Astrocyte (in vitro differentiated cells and primary cell): Measurements from ENCODE around the gene RAPGEF2. TPM values are rescaled to one million over a fixed set of nuclear protein-coding genes. Genes with fewer than 3 reads are reported as not detected.

Source experiments
- DNase-seq: peaks from one replicate; pipeline ENCODE4 v3.0.0-alpha.2; 2010; ENCODE audit warnings: low read depth
- FAIRE-seq: peaks from 2 replicates; lab custom pipeline; 2011; peaks lifted over from hg19 to GRCh38; lab: Jason Lieb, UNC
- H2AFZ ChIP-seq: 2 replicates; pipeline ENCODE4 v1.6.0; 2012; ENCODE audit warnings: low read depth, low read length, inconsistent platforms
- H3K27ac ChIP-seq: 2 replicates; pipeline ENCODE4 v1.5.1; 2011; ENCODE audit warnings: low read depth, low read length, inconsistent platforms
- H3K27me3 ChIP-seq: 2 replicates; pipeline ENCODE4 v1.6.0; 2011; ENCODE audit warnings: low read length, inconsistent platforms; ENCODE audit not compliant: insufficient read depth
- H3K36me3 ChIP-seq: 2 replicates; pipeline ENCODE4 v1.5.1; 2011; ENCODE audit warnings: low read length, inconsistent platforms; ENCODE audit not compliant: insufficient read depth
- H3K4me1 ChIP-seq: 2 replicates; pipeline ENCODE4 v1.5.1; 2011; ENCODE audit warnings: low read length, inconsistent platforms; ENCODE audit not compliant: insufficient read depth
- H3K4me2 ChIP-seq: 2 replicates; pipeline ENCODE4 v1.6.0; 2012; ENCODE audit warnings: low read length, inconsistent platforms
- H3K4me3 ChIP-seq: 2 replicates; pipeline ENCODE4 v1.5.1; 2011; ENCODE audit warnings: low read depth, mild to moderate bottlenecking, low read length, inconsistent platforms; ENCODE audit not compliant: insufficient read depth
- H3K79me2 ChIP-seq: 2 replicates; pipeline ENCODE4 v1.6.0; 2012; ENCODE audit warnings: mild to moderate bottlenecking, low read length, inconsistent platforms; ENCODE audit not compliant: insufficient read depth
- H3K9ac ChIP-seq: 2 replicates; pipeline ENCODE4 v1.6.0; 2012; ENCODE audit warnings: mild to moderate bottlenecking, low read length, inconsistent platforms
- H3K9me3 ChIP-seq: 2 replicates; pipeline ENCODE4 v1.5.1; 2012; ENCODE audit warnings: low read depth, mild to moderate bottlenecking, low read length, inconsistent platforms; ENCODE audit not compliant: insufficient read depth
- H4K20me1 ChIP-seq: 2 replicates; pipeline ENCODE4 v1.6.0; 2012; ENCODE audit warnings: low read length, inconsistent platforms; ENCODE audit not compliant: insufficient read depth
- H3K27ac Mint-ChIP-seq: one replicate; pipeline ENCODE4 v1.8.0; 2021; ENCODE audit warnings: mild to moderate bottlenecking, mixed read lengths; ENCODE audit not compliant: unreplicated experiment
- H3K27me3 Mint-ChIP-seq: one replicate; pipeline ENCODE4 v1.8.0; 2021; ENCODE audit warnings: low read depth, mixed read lengths; ENCODE audit not compliant: unreplicated experiment
- H3K36me3 Mint-ChIP-seq: one replicate; pipeline ENCODE4 v1.8.0; 2021; ENCODE audit warnings: low read depth, mixed read lengths; ENCODE audit not compliant: unreplicated experiment
- H3K4me1 Mint-ChIP-seq: one replicate; pipeline ENCODE4 v1.8.0; 2021; ENCODE audit warnings: low read depth, mixed read lengths; ENCODE audit not compliant: unreplicated experiment
- H3K4me3 Mint-ChIP-seq: one replicate; pipeline ENCODE4 v1.8.0; 2021; ENCODE audit warnings: mild to moderate bottlenecking, moderate library complexity, mixed read lengths; ENCODE audit not compliant: unreplicated experiment
- H3K9me3 Mint-ChIP-seq: one replicate; pipeline ENCODE4 v1.8.0; 2021; ENCODE audit warnings: mild to moderate bottlenecking, mixed read lengths; ENCODE audit not compliant: unreplicated experiment
- CTCF ChIP-seq: IDR thresholded peaks from 2 replicates; pipeline ENCODE4 v1.5.1; 2011; ENCODE audit warnings: low read depth, mild to moderate bottlenecking, inconsistent platforms, low read length, moderate library complexity; ENCODE audit not compliant: insufficient read depth
- EZH2 ChIP-seq: IDR thresholded peaks from 2 replicates; pipeline ENCODE4 v1.6.1; 2012; ENCODE audit warnings: mild to moderate bottlenecking, low read length, inconsistent platforms; ENCODE audit not compliant: insufficient read depth
- total RNA-seq: library from RNA; stranded (reverse); gene quantifications from 2 replicates; pipeline ENCODE4 v1.2.1, GENCODE V29; 2021

RAPGEF2 gene
- total RNA-seq, 1 donor from 2014 or later: 59.0 TPM

GRCh38 chr4:159292137-159292896, 189.4 kb downstream of the RAPGEF2 start:
- no peaks in the 10 kb centered on the region for H3K9me3 Mint-ChIP-seq
- no peak overlapping the region for H2AFZ ChIP-seq
- no peak overlapping the region for H3K27ac ChIP-seq
- H3K27me3 Mint-ChIP-seq: no peaks in the 10 kb centered on the region
- TF ChIP-seq CTCF: no peak
- no peak for TF ChIP-seq EZH2
- peaks cover 29% of the 10 kb centered on the region for H3K4me1 ChIP-seq
- FAIRE-seq (no peak), DNase-seq (no peak)
- H3K4me2 ChIP-seq: no peak overlapping the region
- peak overlapping the region; percentile 16 for H3K27ac Mint-ChIP-seq
- peaks cover 3% of the 10 kb centered on the region for H3K36me3 Mint-ChIP-seq
- H3K4me1 Mint-ChIP-seq: peaks cover 49% of the 10 kb centered on the region
- peaks cover 19% of the 10 kb centered on the region for H3K79me2 ChIP-seq
- H4K20me1 ChIP-seq: no peaks in the 10 kb centered on the region
- no peak overlapping the region for H3K4me3 ChIP-seq
- H3K9me3 ChIP-seq: no peaks in the 10 kb centered on the region
- H3K27me3 ChIP-seq: no peaks in the 10 kb centered on the region
- no peaks in the 10 kb centered on the region for H3K36me3 ChIP-seq
- no peak overlapping the region for H3K4me3 Mint-ChIP-seq
- no peak overlapping the region for H3K9ac ChIP-seq

DNA sequence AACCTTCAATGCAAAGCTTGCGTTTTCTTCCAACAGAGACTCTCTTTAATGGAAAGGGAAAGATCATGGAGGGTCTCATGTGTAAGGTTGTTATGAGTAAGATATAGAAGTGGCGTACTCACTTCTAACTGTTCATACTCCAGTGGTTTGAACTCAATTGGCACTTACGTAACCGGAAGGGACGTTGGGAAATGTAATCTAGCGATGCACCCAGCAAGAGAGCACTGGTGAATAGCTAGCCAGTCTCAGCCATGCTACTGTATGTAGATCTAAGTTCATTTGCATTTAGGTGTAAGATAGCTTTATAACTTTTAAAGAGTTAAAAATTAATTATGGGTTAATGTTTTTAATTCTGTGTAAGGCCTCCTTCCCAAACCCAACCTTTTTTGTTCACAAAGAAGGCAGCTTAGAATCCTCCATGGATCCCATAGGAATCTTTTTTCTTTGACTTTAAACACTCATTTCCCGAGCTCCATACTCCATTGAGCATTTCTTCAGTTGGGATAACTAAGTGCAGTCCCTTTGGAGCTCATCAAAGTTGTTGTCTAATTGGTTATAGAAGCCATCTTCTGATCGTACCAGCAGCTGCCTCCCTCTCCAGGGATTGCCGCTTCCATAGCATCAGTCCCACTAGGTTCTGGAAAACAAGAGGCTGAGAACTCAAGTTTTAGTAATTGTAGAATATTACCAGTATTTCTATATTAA, 191.1 kb downstream of the RAPGEF2 start:
- Histone ChIP-seq H3K9me3 (no peaks in the 10 kb centered on the region), H3K4me2 (no peak overlapping the region), H3K4me3 (no peak overlapping the region), H3K4me1 (peaks cover 35% of the 10 kb centered on the region), H2AFZ (no peak overlapping the region), H3K79me2 (peaks cover 23% of the 10 kb centered on the region), H3K27ac (no peak overlapping the region), H4K20me1 (no peaks in the 10 kb centered on the region), H3K36me3 (no peaks in the 10 kb centered on the region), H3K27me3 (no peaks in the 10 kb centered on the region), H3K9ac (no peak overlapping the region)
- FAIRE-seq (no peak), DNase-seq (no peak)
- no peak for TF ChIP-seq EZH2
- no peak for TF ChIP-seq CTCF
- no peaks in the 10 kb centered on the region for H3K9me3 Mint-ChIP-seq
- H3K36me3 Mint-ChIP-seq: peaks cover 2% of the 10 kb centered on the region
- H3K27ac Mint-ChIP-seq: no peak overlapping the region
- no peak overlapping the region for H3K4me3 Mint-ChIP-seq
- peaks cover 55% of the 10 kb centered on the region for H3K4me1 Mint-ChIP-seq
- no peaks in the 10 kb centered on the region for H3K27me3 Mint-ChIP-seq

DNA sequence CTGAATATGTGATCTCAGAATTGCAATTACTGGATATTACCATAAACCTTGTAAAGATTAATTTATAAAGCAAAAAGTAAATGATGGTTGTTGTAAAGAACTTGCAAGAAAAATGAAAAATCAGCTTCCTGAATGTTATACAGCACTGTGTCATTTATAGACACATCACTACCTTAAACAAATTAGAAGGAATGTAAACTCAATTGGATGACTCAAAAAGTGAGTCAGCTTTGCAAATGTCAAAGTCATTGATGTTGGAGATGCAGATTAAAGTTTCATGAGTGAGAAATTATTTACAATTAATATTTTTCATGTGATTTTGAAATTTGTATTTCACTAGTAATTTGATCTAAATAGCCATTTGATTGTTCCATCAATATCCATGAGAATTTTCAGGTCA, 193.2 kb downstream of the RAPGEF2 start:
- Mint-ChIP-seq H3K27me3 (no peaks in the 10 kb centered on the region), H3K27ac (peak overlapping the region; percentile 27), H3K4me1 (peaks cover 39% of the 10 kb centered on the region), H3K9me3 (no peaks in the 10 kb centered on the region), H3K36me3 (peaks cover 2% of the 10 kb centered on the region), H3K4me3 (no peak overlapping the region)
- Histone ChIP-seq H3K36me3 (no peaks in the 10 kb centered on the region), H2AFZ (no peak overlapping the region), H3K79me2 (peaks cover 23% of the 10 kb centered on the region), H3K9ac (no peak overlapping the region), H4K20me1 (no peaks in the 10 kb centered on the region), H3K4me3 (no peak overlapping the region), H3K9me3 (no peaks in the 10 kb centered on the region), H3K27ac (peak overlapping the region; percentile 18), H3K27me3 (no peaks in the 10 kb centered on the region), H3K4me2 (peak overlapping the region; percentile 12), H3K4me1 (peaks cover 27% of the 10 kb centered on the region)
- DNase-seq (peak; percentile 69), FAIRE-seq (peak; percentile 68)
- TF ChIP-seq CTCF (no peak), EZH2 (no peak)
